Measurements from ENCODE around the gene ACOT11.

DNA sequence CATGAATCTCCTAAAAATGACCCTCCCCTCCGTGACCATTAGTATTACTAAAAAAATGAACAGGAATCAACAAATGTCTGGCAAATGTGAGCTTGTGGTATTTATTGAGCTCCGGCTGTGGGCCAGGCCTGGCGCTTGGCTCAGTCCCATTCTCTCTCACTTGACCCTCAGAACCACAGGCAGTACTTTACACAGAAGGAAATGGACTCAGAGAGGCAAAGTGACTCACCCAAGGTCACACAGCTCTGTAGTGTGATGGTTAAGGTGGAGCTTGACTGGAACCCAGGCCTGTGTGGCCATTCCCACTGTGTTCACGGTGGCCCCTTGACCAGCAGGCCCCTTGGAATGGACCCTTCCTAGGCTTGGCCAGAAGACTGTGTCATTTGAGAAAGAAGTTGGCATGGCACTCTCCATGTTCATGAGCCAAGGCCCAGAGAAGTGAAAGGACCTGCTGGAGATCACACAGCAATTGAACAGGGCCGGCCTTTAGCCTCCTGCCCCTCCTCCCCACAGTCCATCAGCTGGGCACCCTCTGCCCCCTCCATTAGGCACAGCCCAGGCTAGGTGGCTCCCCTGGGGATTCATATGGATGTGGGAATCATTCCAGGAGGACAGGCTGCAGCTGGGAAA lies 43.2 kb downstream of the ACOT11 start:
- TF ChIP-seq, protein P1, sequence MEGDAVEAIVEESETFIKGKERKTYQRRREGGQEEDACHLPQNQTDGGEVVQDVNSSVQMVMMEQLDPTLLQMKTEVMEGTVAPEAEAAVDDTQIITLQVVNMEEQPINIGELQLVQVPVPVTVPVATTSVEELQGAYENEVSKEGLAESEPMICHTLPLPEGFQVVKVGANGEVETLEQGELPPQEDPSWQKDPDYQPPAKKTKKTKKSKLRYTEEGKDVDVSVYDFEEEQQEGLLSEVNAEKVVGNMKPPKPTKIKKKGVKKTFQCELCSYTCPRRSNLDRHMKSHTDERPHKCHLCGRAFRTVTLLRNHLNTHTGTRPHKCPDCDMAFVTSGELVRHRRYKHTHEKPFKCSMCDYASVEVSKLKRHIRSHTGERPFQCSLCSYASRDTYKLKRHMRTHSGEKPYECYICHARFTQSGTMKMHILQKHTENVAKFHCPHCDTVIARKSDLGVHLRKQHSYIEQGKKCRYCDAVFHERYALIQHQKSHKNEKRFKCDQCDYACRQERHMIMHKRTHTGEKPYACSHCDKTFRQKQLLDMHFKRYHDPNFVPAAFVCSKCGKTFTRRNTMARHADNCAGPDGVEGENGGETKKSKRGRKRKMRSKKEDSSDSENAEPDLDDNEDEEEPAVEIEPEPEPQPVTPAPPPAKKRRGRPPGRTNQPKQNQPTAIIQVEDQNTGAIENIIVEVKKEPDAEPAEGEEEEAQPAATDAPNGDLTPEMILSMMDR (optimal IDR thresholded peaks at IDR 0.05 in 1 of 3, IDR thresholded peaks at IDR 0.05 in 1 of 3, conservative IDR thresholded peaks at IDR 0.05 in 1 of 3; ENCODE audit: extremely low read depth in 1 of 3, insufficient read depth in 2 of 3, low read length in 3 of 3), result no peak
- TF ChIP-seq EZH2 (IDR thresholded peaks at IDR 0.05; ENCODE audit: low read length), result no peak
